Gastroesophageal sphincter (tissue), 4 donors: ENCODE results near the gene HOXA11. TPM values are rescaled to one million over a fixed set of nuclear protein-coding genes. Genes with fewer than 3 reads are reported as not detected.

ENCODE experiments used
- ATAC-seq: fragments of 150-250 bp; one replicate; pipeline ENCODE4 v1.9.1; 2016; ENCODE audit warnings: mild to moderate bottlenecking, moderate library complexity
- H3K27ac ChIP-seq, 4 donors: fragments of 200-600 bp; sonication (generic) in 3 of 4; 1 replicate in 3 of 4; 2 replicates in 1 of 4; pipeline ENCODE4 v1.5.1; 2016 to 2019
- H3K27me3 ChIP-seq: fragments of 200-600 bp; sonication (generic); one replicate; pipeline ENCODE4 v1.5.1; 2019
- H3K36me3 ChIP-seq, 2 donors: fragments of 200-600 bp; sonication (generic); one replicate each; pipeline ENCODE4 v1.5.1; 2019; ENCODE audit warnings: control low read depth in 1 of 2
- H3K4me1 ChIP-seq, 3 donors: fragments of 200-600 bp; sonication (generic); 1 replicate in 2 of 3; 2 replicates in 1 of 3; pipeline ENCODE4 v1.5.1; 2016 to 2019; ENCODE audit warnings: control low read depth in 2 of 3
- H3K4me3 ChIP-seq, 2 donors: fragments of 200-600 bp; sonication (generic); one replicate each; pipeline ENCODE4 v1.5.1; 2019; ENCODE audit warnings: mild to moderate bottlenecking in 1 of 2, moderate library complexity in 1 of 2
- H3K9me3 ChIP-seq, 3 donors: fragments of 200-600 bp; sonication (generic); one replicate each; pipeline ENCODE4 v1.5.1; 2017 to 2019; ENCODE audit warnings: control low read depth in 2 of 3
- EP300 ChIP-seq: sonication (generic); formaldehyde crosslinking; IDR thresholded peaks from one replicate; pipeline ENCODE4 v1.6.1; 2017; ENCODE audit warnings: antibody characterized with exemption, mild to moderate bottlenecking
- POLR2A ChIP-seq, 2 donors: fragments of 450-650 bp; IDR thresholded peaks; one replicate each; pipeline ENCODE4 v1.6.1; 2017; ENCODE audit warnings: antibody characterized with exemption in 2 of 2, mild to moderate bottlenecking in 2 of 2, moderate library complexity in 1 of 2
- POLR2AphosphoS5 ChIP-seq: sonication (generic); formaldehyde crosslinking; IDR thresholded peaks from one replicate; pipeline ENCODE4 v1.6.1; 2017; ENCODE audit warnings: antibody characterized with exemption
- WGBS, 2 donors: methylation state at CpG; one replicate each; pipeline ENCODE4 v1.1.5; 2018; ENCODE audit warnings: low coverage in 1 of 2; 5-methylcytosine and 5-hydroxymethylcytosine counted together
- total RNA-seq, 4 donors: library from RNA; depleted of rRNA; stranded (reverse); fragments of >200 nt; gene quantifications; one replicate each; pipeline ENCODE4 v1.1.0, GENCODE V29; 2016
- TF ChIP-seq, protein P1 (sequence below), 4 experiments: fragments of 200-600 bp in 2 of 4; fragments of 450-650 bp in 2 of 4; sonication (generic) in 1 of 4; IDR thresholded peaks; one replicate each; pipeline ENCODE4 v1.5.1; 2017 to 2019; ENCODE audit warnings: antibody characterized with exemption in 4 of 4, mild to moderate bottlenecking in 2 of 4, moderate library complexity in 2 of 4

HOXA11 gene
- total RNA-seq, 4 donors from 2014 or later = 0.12 TPM; not detected in 3

DNA sequence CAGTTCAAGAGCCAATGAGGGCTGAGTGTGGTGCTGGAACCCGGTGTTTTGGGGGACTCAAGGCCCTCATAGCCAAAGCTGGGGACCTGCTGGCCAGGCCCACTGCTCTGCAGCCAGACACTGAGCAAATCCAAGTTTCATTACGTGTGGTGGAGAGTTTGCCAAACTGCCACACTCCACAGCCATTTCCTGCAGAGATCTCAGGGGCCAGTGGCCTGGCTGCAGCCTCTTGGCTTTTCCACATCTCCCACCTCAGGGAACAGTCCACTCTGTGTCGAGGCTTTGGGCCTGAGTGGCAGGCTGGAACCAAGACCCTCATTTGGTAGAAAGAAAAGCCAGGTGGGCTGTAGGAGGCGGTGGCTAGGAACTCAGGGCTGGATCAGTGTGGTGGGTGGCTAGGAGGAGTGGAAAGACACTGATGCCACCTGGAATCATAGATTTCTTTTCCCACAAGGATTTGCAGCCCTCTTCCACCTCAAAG, 3.2 kb downstream of the HOXA11 start:
- no peak overlapping the region for H3K4me3 ChIP-seq
- no peak overlapping the region for H3K27ac ChIP-seq
- H3K4me1 ChIP-seq = peaks cover 0 to 46% (median 11%) of the 10 kb centered on the region in 3 donors
- no peaks in the 10 kb centered on the region for H3K36me3 ChIP-seq
- ATAC-seq = no peak
- H3K27me3 ChIP-seq = peaks cover 100% of the 10 kb centered on the region
- WGBS, 2 donors = 60% methylated on average over 1 of the region's 4 CpGs; no CpG with 5 or more reads in 1 of the 2 donors
- H3K9me3 ChIP-seq = no peaks in the 10 kb centered on the region
- TF ChIP-seq EP300 (no peak), POLR2AphosphoS5 (no peak), POLR2A (IDR thresholded peaks at IDR 0.05) (no peak)

DNA sequence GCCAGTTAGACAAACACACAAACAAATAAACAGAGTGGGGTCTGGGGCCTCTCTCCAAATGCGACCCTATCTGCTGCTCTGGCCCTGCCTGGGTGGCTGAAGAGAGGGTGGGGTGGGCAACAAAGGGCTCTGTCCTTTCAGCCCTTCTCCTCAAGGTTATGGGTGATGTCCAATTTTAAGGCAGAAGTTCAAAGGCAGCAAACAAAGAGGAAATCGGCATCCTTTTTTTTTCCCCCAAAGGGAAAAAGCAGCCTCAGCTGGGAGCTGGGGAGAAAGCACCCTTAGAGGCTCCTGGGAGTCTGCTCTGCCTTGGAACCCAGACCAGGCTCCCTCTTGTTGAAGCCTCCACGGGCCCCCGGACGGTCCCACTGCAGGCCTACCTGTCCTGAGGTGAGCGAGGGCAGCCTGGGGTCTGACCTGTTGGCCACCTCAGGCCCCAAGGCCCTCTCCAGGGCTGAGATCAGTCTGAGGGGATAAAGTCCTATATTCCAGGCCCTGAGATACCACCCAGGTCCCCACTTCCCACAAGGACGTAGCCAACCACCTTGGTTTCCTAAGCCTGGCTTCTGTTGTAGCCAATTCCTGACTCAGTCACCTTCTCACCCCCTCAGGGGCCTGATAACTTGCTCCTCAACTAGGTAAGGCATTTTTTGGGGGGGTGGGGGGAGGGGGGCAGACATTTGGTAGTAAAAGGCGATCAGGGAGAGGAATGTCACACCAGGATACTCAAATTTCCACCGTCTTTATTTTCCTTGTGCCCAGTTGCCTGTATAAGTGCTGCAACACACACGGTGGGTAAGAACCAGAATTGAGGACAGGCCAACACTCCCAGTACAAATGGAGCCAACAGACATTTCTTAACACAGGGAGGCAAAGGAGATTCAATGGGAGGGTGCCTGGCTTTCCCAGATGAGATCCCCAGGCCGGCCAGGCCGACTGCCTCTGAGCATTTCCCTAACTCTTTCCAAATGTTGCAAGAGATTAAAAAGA, 4.3 kb downstream of the HOXA11 start:
- no peak overlapping the region for H3K27ac ChIP-seq

DNA sequence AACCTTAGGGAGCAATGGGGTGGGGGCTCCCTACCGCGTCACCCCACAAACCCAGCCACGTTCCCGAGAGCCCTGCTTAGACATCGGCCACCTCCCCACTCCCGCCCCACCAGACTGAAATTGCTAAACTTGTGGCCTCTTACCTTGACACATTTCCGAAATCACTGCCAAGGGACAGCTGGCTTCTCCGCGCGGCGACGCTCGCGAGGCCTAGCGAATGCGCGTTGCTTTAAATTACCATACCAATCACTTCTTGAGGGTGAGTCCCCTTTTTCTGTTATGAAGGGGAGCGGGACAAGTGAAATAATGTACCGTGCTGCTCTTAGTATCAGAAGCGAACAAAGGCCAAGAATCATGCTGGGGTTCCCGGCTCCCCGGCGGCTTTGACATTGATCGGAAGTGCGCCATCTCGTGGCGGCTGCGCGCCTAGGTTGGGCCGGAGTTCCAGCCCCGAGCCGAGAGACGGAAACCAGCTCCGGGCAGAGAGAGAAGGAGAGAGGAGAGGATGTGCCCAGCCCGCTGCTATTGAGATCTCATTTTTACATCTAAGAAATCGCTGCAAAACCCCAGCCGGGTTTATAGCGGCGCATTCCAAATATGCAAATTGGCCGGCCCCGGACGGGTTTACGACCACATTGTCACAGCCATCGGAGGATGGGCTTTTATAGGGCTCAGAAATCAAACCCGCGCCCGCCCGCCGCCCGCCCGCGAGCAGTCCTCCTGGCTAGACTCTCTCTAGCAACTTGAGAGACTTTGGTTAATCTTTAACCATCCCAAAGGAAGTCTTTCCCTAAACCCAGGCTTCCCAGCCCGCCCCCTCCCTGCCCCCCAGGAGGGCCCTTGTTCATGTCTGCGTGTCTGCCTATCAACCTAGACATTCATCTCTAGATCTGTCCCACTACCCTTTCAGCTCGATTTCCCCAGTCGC, 5.3 kb downstream of the HOXA11 start:
- H3K4me1 ChIP-seq = peaks cover 0 to 32% (median 10%) of the 10 kb centered on the region in 3 donors
- H3K27ac ChIP-seq = no peak overlapping the region
- WGBS, 2 donors = 10 to 13% methylated on average over 10 to 26 of the region's 56 CpGs
- peak; percentile 57 for ATAC-seq
- H3K9me3 ChIP-seq = no peaks in the 10 kb centered on the region
- peaks cover 100% of the 10 kb centered on the region for H3K27me3 ChIP-seq
- H3K4me3 ChIP-seq = peak overlapping the region in 1 of 2 donors; percentile 6
- TF ChIP-seq, protein P1, sequence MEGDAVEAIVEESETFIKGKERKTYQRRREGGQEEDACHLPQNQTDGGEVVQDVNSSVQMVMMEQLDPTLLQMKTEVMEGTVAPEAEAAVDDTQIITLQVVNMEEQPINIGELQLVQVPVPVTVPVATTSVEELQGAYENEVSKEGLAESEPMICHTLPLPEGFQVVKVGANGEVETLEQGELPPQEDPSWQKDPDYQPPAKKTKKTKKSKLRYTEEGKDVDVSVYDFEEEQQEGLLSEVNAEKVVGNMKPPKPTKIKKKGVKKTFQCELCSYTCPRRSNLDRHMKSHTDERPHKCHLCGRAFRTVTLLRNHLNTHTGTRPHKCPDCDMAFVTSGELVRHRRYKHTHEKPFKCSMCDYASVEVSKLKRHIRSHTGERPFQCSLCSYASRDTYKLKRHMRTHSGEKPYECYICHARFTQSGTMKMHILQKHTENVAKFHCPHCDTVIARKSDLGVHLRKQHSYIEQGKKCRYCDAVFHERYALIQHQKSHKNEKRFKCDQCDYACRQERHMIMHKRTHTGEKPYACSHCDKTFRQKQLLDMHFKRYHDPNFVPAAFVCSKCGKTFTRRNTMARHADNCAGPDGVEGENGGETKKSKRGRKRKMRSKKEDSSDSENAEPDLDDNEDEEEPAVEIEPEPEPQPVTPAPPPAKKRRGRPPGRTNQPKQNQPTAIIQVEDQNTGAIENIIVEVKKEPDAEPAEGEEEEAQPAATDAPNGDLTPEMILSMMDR (IDR thresholded peaks at IDR 0.05) = peak in 3 of 4 experiments; percentile 33 to 79 (median 61)
- TF ChIP-seq EP300 = no peak
- no peak for TF ChIP-seq POLR2AphosphoS5
- no peaks in the 10 kb centered on the region for H3K36me3 ChIP-seq

More for the DNA sequence above, 4.3 kb downstream of the HOXA11 start:
- Histone ChIP-seq H3K9me3 (no peaks in the 10 kb centered on the region), H3K4me3 (no peak overlapping the region), H3K36me3 (no peaks in the 10 kb centered on the region), H3K4me1 (peaks cover 0 to 41% (median 11%) of the 10 kb centered on the region in 3 donors), H3K27me3 (peaks cover 100% of the 10 kb centered on the region)
- 78% methylated on average over 3 of the region's 12 CpGs; no CpG with 5 or more reads in 1 of the 2 donors for WGBS, 2 donors
- no peak for TF ChIP-seq POLR2A (IDR thresholded peaks at IDR 0.05)
- TF ChIP-seq EP300 = no peak
- TF ChIP-seq, protein P1 (IDR thresholded peaks at IDR 0.05) = no peak
- TF ChIP-seq POLR2AphosphoS5 = no peak
- ATAC-seq = no peak

DNA sequence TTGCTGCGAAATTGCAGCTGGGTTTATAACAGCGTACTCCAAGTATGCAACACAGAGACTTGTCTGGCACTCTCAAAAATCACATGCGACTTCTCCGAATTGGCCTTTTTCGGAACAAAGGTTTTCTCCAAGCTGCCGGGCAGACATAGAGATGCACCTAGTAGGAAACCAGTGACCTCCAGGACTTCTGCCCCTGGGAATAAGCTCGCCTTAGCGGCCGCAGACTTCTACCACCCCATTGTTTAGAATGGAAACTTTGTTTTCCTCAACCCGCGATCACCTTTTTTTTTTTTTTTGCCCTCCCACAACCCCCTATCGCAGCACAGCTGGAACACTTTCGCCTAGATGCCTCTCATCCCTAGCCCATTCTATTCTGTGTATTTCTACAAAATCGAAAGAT, 6.0 kb downstream of the HOXA11 start:
- no peak for ATAC-seq
- Histone ChIP-seq H3K27me3 (peaks cover 100% of the 10 kb centered on the region), H3K36me3 (no peaks in the 10 kb centered on the region), H3K4me1 (peaks cover 0 to 31% (median 7%) of the 10 kb centered on the region in 3 donors), H3K4me3 (no peak overlapping the region), H3K9me3 (no peaks in the 10 kb centered on the region), H3K27ac (no peak overlapping the region)
- no peak for TF ChIP-seq POLR2A (IDR thresholded peaks at IDR 0.05)
- TF ChIP-seq POLR2AphosphoS5 = no peak
- no peak for TF ChIP-seq EP300
- TF ChIP-seq, protein P1 (IDR thresholded peaks at IDR 0.05) = no peak
- WGBS, 2 donors = 45 to 79% methylated on average over 3 to 14 of the region's 14 CpGs

DNA sequence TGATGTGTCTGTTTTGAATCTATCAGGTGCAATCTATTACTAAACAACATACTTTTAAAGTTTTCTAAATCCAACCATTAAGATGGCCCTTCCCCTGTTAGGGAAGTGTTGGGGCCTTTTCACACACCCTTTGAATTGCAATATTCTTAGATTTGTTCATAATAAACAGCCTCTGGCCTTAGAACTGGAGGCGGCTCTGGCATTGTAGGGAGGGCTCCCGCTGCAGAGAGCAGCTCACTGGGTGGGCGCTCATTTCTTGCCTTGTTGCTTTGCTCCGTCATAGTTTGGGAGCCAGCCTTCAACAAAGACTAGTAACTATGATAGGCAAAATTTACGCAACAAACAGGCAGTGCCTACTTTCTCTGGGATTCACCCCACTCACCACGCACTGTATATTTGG, 6.7 kb downstream of the HOXA11 start:
- H3K36me3 ChIP-seq = no peaks in the 10 kb centered on the region
- H3K9me3 ChIP-seq = no peaks in the 10 kb centered on the region
- H3K4me1 ChIP-seq = peaks cover 0 to 31% (median 11%) of the 10 kb centered on the region in 3 donors
- no peak for TF ChIP-seq EP300
- TF ChIP-seq, protein P1 (IDR thresholded peaks at IDR 0.05) = no peak
- no peak for TF ChIP-seq POLR2A (IDR thresholded peaks at IDR 0.05)
- TF ChIP-seq POLR2AphosphoS5 = no peak
- peaks cover 100% of the 10 kb centered on the region for H3K27me3 ChIP-seq
- no peak for ATAC-seq
- 76 to 100% methylated on average over 1 to 3 of the region's 6 CpGs for WGBS, 2 donors
- no peak overlapping the region for H3K4me3 ChIP-seq
- H3K27ac ChIP-seq = no peak overlapping the region
